SK-N-SH treated with all-trans-retinoic acid at 6 μM for 48 hours (cell line): Measurements from ENCODE around the gene GRIK1.

Source experiments
- ARNTL ChIP-seq: fragments of 450-650 bp; formaldehyde crosslinking; IDR thresholded peaks from 2 replicates; pipeline ENCODE4 v1.5.0; 2020; ENCODE audit warnings: low read depth, mild to moderate bottlenecking, moderate library complexity, borderline replicate concordance
- TCF4 ChIP-seq: fragments of 250-450 bp; sonication (Bioruptor Pico); IDR thresholded peaks from 2 replicates; pipeline ENCODE4 v1.8.0; 2021; ENCODE audit warnings: mild to moderate bottlenecking, moderate library complexity, borderline replicate concordance
- ZC3H10 ChIP-seq: fragments of 250-450 bp; sonication (Bioruptor Pico); IDR thresholded peaks from 2 replicates; pipeline ENCODE4 v1.5.1; 2021; ENCODE audit warnings: mild to moderate bottlenecking, moderate library complexity
- TF ChIP-seq, protein P1 (sequence below): fragments of 250-450 bp; sonication (Bioruptor Pico); IDR thresholded peaks from 2 replicates; pipeline ENCODE4 v1.5.1; 2020; ENCODE audit warnings: low read depth, mild to moderate bottlenecking, moderate library complexity

DNA sequence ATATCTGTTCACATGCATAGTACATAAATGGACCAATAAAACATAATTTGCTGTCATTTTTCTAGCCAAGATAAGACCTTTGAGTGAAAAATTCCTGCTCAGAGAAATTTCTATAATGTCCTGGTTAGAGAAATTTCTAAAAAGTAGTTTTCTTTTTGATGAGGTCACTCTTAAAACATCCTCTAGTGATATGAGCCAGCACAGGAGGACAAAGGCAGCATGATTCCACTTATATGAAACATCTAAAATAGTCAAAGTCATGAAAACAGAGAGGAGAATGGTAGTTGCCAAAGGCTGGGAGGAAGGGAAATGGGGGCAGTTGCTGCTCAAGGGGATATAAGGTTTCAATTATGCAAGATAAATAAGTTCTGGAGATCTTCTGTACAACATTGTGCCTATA is 401.7 kb downstream of the GRIK1 start:
- TF ChIP-seq, protein P1, sequence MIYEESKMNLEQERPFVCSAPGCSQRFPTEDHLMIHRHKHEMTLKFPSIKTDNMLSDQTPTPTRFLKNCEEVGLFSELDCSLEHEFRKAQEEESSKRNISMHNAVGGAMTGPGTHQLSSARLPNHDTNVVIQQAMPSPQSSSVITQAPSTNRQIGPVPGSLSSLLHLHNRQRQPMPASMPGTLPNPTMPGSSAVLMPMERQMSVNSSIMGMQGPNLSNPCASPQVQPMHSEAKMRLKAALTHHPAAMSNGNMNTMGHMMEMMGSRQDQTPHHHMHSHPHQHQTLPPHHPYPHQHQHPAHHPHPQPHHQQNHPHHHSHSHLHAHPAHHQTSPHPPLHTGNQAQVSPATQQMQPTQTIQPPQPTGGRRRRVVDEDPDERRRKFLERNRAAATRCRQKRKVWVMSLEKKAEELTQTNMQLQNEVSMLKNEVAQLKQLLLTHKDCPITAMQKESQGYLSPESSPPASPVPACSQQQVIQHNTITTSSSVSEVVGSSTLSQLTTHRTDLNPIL (CRISPR knock-in tag): no peak
- TF ChIP-seq TCF4 (CRISPR knock-in tag): no peak
- no peak for TF ChIP-seq ZC3H10 (CRISPR knock-in tag)
- no peak for TF ChIP-seq ARNTL
